CMK (cell line): Measurements from ENCODE around the gene ANKRD62.

Source experiments
- DNase-seq: peaks from one replicate; pipeline ENCODE4 v3.0.0-alpha.2; 2010; ENCODE audit warnings: low read depth

ANKRD62 gene

DNA sequence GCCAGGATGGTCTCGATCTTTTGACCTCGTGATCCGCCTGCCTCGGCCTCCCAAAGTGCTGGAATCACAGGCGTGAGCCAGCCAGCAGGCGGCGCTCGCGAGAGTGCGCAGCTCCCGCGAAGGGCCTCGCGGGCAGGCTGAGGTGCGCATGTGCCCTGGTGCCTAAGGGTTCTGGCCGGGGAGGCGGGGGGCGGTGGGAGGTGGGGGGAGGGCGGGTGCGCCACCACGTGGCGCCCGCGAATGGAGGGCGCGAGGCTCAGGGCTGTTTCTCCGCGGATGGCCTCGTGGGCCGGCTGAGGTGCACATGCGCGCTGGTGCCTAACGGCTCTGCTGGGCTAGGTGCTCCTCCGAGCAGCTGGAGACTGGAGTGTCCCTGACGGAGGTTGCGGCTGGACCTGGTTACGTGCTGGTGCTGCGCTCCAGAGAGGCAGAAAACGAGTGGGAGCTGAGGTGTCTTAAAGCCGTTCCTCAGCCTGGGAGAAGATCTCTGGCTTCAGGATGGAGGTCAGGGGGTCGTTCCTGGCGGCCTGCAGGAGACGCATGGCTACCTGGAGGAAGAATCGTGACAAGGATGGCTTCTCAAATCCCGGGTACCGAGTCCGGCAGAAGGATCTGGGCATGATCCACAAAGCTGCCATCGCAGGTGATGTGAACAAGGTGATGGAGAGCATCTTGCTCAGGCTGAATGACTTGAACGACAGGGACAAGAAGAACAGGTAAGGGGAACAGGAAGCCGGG, at the start of gene ANKRD62:
TSS of gene ANKRD62 (plus strand) at position 324 of the 738 bp plus-strand sequence. CDS start at position 499, 175 bp downstream.
- DNase-seq: no peak

DNA sequence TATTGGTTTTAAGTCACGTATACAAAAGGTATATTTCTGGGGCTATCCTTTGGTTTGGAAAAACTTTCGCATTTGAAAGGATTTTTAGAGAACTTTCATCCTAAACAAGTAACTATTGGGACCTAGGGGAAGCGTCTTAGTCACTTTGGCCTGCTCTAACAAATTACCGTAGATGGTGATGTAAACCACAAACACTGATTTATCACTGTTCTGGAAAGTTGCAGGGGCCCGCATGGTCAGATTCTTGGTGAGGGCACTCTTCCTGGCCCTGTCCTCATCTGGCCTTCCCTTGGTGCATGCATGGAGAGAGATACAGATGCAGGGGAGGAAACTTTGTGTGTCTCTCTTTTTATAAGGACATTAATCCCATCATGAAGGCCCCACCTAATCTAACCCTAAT, 49.1 kb upstream of the ANKRD62 start:
- no peak for DNase-seq

DNA sequence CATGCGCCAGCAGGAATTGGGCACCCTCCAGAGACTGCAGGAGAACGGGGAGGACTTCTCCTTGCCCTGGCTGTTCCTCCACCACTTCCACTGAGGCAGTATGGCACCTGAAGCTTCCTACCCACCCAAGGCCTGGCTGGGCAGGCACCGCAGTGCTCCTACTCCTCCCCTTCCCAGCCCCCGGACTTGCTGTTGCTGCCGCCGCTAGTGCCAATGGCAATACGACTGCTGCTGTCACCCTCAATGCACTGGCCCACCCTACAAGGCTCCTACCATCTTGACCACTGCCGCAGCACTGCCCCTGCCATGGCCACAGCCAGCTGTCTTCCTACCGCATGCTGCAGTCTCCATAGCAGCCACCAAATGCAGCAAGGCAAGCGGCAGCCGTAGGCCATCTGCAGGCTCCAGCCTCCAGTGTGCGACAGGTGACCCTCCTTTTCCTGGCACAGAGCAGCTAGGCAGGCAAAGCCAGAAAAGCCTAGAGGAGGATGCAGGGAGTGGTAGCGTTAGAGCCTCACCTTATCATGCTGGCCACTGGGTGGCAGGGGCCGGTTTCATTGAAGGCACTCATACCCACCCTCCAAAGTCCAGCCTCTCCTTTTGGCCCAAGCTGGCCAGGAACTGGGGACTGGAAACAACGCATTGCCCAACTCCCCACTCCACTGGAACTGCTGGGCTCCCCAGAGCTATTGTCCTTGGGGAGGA, 47.4 kb upstream of the ANKRD62 start:
- no peak for DNase-seq

DNA sequence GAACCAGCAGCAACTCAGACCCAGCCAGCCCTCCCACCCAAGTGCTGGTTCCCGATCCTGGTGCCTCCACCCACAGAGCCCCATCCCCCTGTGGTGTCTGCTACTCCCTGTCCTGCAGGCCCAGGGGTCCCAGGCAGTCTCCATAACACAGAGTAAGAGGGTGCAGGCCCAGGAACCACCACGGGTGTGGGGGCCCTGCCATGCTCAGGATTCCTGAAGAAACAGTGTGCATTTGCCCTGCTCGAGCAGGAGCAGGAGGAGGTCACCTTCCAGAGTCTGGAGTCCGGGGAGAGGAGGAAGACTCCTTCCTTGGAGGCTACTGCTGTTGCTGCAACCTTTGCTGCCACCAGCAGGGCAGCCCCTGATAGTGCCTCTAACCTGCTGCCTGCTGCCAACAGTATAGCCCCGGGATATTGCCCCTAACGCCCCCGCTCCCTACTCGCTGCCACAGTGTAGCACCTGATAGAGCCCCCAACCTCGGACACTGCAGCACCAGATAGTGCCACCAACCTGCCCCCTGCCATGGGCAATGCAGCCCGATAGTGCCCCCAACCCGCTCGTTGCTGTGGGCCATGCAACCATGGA, 46.8 kb upstream of the ANKRD62 start:
- no peak for DNase-seq

DNA sequence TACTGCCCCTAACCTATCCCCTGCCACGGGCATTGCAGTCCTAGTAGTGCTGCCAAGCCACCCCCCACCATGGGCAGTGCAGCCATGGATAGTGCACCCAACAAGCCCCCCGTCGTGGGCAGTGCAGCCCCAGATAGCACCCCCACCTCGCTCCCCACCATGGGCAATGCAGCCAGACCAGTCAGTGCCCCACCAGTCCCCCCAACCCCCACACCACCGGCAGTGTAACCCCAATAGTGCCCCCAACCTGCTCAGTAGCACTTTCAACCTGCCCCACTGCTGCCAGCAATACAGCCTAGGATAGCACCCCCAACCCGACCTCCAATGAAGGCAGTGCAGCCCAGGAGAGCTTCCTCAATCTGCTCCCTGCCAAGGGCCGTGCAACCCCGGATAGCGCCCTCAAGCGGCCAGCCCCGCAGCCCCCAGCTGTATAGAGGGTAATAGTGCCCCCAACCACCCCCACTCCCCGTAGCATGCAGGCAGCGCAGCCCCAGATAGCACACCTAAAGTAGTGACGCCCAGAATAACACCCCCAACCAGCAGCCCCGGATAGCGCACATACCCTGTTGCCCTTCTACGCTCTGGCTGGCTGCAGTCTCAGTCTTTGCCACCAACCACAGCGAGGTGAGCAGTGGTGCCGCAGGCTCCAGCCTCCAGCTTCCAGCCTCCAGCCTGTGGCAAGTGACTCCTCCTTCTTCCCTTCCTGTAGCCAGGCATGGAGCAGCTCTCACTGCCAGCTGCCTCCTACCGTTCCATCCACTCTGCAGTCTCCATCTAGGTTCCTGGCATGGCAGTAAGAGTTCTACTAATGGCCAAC, 45.4 kb upstream of the ANKRD62 start:
- no peak for DNase-seq

DNA sequence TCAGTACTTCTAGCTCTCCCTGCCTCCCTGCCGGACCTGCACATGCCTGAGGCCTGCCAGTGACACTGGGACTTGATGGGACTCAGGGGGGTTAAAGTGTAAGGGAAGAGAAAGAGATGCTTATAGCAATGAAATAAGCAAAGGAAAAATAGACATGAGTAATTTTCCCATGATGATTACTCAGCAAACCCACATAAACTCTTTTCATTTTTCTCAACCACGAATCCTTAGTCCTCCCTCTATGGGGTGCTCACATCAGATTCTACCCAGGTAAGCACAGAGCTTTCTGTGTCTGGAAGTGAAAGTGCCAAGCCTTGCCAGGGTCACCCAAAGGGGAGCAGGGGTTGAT, 44.8 kb upstream of the ANKRD62 start:
- DNase-seq: no peak

DNA sequence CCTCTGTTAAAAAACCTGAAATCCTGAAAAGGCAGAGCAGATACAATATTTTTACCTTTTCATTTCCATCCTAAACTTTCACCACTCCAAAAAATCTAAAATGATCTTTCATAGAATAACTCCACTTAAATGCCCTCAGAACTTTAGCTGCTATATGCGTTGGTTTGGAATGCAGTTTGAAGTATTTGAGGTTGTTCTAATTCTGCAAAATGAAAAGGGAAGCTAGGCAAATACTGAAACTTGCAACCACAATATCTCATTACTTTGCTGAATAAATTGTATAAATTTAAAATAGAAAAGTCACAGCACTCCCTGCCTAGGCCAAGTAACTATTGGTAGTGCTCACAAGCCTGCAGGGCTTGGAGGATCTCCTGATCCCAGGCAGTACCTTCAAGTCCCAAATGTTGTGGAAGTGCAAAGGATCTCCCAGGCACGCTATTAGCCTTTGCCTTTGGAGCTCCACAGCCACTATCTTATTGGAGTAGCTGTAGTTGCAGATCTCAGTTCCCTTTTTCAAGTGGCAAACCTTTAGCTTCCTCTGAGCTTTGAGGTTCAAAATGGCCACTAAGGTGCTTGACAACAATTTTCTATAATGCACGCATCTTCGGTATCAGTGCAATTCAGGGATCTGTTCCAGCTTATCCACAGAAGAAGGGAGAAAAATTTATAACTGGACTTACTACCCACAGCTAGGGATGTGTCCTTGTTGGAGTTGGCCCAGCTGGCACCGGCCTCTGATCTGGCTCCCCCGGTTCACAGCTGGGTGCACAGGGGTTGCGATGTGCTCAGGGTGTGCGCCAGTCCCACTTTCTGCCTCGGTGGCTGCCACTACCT, 43.4 kb upstream of the ANKRD62 start:
- no peak for DNase-seq

DNA sequence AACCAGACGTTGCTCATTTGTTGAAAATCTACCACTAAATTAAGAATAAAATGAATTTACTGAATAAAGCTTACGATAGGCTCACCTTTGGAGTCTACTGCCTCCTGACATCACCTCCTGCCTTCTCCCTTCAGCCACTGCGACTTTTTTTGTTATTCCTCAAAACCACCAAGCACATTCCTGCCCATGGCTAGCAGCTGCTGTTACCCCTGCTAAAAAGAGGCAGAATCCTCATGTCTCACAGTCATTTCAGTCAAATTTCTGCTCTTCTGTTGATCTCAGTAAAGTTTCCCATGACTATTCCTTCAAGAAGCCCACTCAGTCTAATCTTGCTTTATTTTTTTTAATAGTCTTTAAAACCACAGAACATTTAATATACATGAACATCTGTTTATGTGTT, 40.8 kb upstream of the ANKRD62 start:
- no peak for DNase-seq

DNA sequence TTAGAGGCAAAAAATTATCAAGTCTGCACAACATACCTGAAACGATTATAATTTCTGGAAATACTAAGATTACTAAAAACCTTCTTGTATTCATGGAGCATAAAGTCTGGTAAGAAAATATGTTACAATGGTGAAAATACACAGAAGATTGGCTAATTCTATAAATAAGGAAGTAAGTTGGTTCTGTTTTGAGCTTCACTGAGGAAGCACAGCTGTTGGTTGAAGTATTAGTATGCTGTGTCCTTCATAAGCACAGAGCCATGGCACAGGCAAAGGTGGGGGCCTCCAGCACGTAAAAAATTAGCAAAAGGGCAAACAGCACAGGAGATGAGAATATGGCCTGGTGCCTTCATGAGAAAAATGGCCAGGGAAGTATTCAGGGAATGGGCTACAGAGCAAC, 40.4 kb upstream of the ANKRD62 start:
- no peak for DNase-seq

DNA sequence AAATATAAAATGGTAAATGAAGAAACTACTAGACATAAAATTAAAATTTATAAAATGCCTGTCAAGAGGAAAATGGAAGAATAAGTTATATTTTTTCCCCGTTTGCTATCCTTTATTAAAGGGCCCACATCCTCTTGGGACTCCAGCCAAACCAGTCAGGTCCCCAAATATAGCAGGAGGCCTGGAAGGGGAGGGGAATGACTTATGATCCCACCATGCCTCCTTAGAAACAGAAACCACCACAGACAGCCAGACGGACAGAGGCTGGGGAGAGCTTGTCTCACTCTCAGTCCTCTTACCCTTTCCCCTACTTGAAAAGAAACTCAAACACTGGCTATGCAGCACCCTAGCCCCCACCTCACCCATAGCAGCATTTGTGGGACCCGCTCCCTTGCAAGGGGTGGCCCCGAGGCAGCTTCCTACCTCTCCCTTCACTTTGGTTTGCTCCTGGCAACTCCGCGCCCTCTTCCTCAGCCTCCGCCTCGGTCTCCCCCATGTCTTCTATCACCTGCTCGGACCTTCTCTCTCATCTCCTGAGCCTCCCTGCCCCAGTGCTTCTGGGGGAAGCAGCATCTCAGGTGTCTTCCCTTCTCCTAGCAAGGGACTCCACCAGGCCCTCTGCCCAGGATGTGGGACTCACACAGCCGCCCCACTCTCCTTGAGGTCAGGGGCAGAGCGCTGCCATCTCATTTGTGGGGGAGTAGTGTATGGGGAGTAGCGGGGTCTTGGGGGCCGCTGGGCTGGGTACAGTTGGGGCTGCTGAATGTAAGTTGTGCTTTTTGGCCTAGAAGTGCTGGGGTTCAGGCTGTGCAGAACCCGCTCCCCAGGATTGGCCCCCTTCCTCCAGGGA, 37.4 kb upstream of the ANKRD62 start:
- no peak for DNase-seq

DNA sequence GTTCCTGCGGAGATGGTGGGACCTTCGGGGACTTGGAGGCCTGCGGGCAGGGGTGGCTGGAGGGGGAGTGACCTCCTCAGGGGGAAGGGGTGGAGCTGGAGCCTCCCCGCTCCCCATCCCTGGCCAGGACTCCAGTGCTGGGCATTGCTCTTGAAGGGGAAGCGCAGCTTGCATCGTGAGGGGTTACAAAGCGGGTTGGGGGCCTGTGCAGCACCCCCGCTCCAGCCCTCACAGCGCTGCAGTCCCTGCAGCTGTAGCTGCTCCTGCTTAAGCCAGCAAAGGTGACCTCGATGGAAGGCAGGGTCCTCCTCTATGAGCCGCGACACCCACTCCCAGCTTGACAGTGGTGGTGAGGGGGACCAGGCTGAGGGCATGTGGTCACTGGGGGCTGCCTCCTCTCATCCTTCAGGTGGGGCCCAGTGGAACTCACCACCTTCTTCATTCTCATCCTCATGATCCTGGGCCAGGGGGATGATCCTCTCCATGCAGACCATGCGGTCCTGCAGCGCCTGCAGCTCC, 36.7 kb upstream of the ANKRD62 start:
- DNase-seq: no peak

DNA sequence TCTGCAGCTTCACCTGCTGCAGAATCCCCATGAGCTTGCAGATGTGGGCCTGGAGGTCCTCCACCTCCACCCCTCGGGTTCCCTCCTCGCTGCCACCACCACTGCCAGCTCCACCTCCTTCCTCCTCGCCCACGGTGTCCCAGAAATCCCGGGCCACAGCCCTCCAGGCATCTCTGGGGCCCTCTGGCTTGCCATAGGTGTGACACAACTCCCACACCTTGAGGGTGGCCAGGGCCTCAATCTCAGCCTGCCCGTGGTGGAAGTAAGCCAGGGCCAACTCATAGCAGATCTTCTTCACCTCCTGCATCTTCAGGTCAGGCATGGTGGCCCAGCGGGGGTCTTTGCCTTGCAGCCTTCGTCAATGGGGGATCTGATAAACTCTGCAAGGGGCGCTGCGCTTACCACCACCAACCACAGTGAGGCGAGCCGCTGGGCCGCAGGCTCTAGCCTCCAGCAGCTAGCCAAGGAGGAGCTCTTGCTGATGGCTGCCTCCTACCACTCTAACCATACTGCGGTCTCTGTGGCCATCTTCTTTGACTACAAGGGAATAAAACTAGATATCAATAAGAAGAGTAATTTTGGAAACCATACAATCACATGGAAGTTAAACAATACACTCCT, 36.1 kb upstream of the ANKRD62 start:
- DNase-seq: no peak

DNA sequence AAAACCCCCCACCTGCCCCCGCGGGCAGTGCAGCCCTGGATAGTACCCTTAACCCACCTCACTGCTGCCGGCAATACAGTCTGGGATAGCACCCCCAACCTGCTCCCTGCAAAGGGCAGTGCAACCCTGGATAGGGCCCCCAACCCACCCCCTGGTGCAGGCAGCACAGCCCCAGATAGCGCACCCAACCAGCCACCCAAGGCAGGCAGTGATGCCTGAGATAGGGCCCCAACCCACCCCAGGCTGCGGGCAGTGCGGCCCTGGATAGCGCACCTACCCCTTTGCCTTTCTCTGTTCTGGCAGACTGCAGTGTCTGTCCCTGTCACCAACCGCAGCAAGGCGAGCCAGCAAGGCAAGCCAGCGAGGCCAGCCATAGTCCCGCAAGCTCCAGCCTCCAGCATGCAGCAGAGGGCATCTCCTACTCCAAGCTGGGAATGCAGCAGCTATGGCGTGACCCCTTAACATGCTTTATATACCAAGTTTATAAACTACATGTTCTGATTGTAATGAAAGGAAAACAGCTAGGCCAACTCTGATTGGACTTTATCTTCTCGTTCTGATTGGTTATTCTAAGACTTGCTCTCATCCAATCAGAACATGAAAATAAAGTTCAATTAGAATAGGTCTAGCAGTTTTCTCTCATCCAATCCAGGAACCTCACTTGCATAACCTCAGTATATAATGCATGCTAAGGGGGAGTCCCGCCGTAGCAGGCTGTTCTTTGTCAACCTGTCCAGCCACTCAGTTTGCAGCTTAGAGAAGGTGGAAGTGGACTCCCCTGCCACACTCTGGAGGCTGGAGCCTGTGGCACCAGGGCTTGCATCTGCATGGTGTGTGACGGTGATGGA, 34.1 kb upstream of the ANKRD62 start:
- DNase-seq: no peak

DNA sequence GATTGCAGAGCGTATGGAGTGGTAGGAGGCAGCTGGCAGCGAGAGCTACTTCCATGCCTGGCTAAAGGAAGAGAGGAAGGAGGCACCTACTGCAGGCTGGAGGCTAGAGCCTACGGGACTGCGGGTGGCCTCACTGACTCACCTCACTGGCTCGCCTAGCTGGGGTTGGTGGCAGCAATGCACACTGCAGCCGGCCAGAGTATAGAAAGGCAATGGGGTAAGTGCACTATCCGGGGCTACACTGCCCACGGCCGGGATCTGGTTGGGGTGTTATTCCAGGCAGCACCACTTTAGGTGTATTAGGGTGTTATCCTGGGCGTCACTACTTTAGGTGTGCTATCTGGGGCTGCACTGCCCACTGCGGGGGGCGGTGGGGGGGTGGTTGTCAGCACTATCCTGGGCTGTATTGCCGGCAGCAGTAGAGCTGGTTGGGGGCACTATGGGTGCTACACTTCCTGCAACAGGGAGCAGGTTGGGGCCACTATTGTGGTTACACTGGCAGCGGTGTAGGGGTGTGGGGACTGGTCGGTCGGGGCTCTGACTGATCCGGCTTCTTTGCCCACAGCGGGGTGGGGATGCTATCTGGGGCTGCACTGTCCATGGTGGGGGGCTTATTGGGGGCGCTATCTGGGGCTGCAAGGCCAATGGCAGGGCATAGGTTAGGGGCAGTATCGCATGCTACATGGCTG, 33.3 kb upstream of the ANKRD62 start:
- DNase-seq: no peak

DNA sequence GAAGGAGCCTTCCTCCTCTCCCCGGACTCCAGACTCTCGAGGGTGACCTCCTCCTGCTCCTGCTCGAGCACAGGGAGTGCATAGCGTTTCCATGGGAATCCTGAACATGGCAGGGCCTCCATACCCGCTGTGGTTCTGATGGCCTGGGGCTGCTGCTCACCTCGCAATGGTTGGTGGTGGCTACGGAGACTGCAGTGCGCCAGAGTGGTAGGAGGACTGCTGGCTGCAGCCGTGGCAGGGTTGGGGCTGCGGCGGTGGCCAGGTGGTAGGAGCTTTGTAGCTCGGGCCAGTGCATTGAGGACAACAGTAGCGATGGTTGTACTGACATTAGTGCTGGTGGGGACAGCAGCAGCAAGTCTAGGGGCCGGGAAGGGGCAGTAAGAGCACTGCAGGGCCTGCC, 32.0 kb upstream of the ANKRD62 start:
- no peak for DNase-seq

DNA sequence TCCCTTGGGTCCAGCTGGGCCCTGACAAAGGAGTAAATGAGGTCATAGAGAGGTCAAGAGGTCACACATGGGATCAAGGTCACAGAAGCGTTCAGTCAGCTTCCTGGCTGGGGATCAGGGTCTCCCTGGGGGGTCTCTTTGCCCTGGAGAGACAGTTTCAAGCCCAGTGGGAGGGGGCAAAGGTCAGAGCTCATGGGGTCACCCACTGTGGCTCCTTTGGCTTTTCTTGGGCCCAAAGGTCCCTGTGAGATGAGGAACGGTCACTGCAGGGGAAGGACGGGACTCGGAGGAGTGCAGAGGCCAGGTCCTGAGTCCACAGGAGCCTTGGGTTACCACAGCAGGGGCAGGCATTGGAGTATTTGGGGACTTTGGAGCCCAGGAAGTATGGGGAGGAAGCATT, 30.7 kb upstream of the ANKRD62 start:
- DNase-seq: no peak

DNA sequence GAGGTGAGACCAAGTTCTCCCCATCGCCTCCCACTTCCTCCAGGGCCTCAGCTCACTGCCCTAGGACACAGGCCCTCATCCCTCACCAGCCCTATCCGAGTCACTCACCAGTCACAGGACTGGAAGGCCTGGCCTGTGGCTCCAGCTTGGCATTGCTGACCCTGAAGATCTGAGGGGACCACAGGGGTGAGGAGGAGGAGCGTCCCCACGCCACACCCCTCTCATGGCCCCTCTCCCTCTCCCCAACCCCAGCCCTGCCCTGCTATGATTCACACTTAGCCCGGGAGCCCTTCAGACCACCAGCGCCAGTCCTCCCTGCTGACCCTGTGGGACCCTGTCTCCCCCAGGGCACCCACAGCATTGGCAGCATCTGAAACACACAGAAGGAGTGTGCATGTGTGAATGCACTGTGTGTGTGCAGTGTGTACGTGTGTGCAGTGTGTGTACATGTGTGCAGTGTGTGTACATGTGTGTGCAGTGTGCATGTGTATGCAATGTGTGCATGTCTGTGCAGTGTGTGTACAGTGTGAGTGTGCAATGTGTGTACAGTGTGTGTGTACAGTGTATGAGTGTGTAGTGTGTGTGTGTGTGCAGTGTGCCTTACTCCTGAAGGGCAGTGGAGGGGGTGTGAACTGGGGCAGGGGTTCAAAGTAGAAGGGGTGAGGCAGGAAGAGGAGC, 29.4 kb upstream of the ANKRD62 start:
- no peak for DNase-seq

DNA sequence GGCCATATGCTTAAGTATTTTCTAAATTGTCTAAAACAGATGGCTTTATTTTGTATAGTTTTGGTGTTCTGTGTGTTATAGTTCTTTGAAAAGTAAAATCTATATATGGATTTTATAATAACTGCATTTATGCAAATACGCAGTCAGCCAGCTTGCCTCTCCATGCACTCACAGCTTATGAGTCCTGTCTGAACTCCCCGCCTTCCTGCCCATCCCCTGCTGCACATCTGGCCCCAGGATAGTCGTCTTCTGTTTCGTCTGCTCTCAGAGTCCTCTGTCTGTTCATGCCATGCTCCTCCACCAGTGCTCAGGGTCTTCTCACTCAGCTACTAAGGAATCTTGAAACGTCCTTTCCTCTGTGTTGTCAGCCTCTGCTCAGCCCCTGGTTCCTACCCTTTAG, 28.2 kb upstream of the ANKRD62 start:
- no peak for DNase-seq
